Tongue (tissue), 2 donors: ENCODE data around the gene MTF1. TPM values are rescaled to one million over a fixed set of nuclear protein-coding genes. Genes with fewer than 3 reads are reported as not detected.
A peak's percentile ranks its signal among the peaks of the same experiment; 100 is the strongest.
"Not testable (repeated sequence)": the region's sequence is repeated elsewhere in the genome, so short reads cannot be mapped to it uniquely, and the experiment has no call there.

Source experiments
- DNase-seq: peaks from one replicate; pipeline ENCODE4 v3.0.0-alpha.2; 2015
- total RNA-seq: library from RNA; depleted of rRNA; stranded (reverse); fragments of >200 nt; gene quantifications from one replicate; pipeline ENCODE4 v1.2.3, GENCODE V29; 2014

MTF1 gene
- 5.7 TPM for total RNA-seq

DNA sequence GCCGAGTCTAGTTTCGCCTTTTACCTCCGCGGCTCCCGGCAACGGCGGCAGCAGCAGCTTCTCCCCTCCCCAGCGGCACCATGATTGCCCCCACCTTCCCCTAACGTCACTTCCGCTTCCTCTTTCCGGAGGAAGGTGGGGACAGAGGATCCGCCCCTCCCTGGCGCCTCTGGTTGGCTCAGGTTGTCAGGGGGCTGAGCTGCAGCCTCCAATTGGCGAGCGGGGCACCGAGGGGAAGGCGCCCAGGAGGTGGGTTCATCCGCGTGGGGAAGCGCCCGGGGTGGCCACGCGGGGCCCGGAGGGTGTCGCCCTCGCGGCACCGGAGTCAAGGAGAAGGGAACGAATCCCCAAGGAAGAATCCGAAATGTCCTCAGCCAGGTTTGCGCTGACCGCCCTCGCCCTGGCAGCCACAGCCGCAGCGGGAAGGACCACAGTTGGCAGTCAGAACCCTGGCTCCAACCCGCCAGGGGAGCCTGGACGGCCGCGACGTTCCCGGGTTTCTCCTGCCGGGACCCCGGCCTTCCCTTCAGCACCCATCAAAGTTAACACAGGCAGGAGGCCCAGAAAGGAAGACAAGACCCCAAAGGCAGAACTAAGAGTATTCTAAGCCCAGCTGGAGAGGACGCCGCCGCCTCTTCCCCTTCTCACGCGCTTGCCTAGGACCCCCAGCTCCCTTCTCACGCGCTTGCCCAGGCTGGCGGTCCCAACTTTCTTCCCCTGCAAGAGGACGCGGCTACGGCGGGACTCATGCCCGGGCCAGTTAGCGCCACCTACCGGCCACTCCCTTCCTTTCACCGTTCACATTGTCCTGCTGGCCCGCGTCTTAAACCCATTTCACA, at the start of gene MTF1:
Gene MTF1 (minus strand): TSS at position 86 of the 839 bp plus-strand sequence. CDS start 1,934 bp downstream, outside the sequence.
- DNase-seq: peak; percentile 99

DNA sequence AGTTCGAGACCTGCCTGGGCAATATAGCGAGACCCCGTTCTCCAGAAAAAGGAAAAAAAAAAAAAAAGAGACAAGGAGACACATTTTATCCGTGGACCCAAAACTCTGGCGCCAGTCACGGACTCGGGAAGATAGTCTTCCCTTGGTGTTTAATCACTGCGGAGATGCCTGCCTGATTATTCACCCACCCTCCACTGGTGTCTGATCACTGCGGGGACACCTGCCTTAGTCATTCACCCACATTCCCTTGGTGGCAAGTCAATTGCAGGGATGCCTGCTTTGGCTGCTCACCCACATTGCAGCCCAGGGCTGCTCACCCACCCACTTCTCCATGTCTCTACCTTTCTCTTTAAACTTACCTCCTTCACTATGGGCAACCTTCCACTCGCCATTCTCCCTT, 49.1 kb upstream of the MTF1 start:
- DNase-seq: not testable (repeated sequence)

DNA sequence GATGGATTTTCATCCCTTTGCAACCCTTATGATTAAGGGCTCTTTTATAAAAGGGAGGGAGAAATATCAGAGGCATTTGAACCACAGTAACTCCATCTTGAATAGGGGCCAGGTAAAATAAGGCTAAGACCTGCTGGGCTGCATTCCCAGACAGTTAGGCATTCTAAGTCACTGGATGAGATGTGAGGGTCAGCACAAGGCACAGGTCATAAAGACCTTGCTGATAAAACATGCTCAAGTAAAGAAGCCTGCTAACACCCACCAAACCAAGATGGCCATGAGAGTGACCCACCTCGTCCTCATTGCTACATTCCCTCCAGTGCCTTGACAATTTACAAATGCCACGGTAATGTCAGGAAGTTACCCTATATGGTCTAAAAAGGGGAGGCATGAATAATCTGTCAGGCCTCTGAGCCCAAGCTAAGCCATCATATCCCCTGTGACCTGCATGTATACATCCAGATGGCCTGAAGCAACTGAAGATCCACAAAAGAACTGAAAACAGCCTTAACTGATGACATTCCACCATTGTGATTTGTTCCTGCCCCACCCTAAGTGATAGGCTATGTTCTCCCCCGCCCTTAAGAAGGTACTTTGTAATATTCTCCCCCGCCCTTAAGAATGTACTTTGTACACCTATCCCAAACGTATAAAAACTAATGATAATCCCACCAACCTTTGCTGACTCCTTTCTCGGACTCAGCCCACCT, 48.2 kb upstream of the MTF1 start:
- DNase-seq: not testable (repeated sequence)

DNA sequence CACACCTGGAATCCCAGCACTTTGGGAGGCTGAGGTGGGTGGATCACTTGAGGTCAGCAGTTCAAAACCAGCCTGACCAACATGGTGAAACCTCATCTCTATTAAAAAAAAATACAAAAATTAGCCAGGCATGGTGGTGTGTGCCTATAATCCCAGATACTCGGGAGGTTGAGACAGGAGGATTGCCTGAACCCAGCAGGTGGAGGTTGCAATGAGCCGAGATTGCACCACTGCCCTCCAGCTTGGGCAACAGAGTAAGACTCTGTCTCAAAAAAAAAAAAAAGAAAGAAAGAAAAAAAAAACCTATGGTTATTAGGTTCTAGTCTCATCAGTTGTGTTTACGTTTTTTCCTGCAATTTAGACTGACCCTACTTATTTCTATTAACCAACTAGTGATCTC, 47.2 kb upstream of the MTF1 start:
- DNase-seq: not testable (repeated sequence)

DNA sequence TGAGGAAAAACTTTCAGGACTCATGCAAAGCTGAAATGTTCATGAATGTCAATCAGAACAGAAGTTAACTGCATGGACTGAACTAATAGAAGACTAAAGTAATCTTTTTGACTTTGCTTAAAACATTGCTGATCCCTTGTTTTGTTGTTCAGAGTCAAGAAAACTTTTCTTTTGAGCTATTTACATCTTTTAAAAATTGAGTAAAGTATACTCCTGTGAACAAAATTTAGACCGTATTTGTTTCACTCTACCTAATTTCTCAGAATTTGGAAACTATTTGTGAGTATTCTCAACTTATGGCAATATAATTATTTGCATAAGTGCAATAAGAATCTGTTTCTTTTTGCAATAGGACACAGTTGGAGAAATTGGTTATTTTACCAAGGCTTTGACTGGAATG, 46.3 kb upstream of the MTF1 start:
- no peak for DNase-seq

DNA sequence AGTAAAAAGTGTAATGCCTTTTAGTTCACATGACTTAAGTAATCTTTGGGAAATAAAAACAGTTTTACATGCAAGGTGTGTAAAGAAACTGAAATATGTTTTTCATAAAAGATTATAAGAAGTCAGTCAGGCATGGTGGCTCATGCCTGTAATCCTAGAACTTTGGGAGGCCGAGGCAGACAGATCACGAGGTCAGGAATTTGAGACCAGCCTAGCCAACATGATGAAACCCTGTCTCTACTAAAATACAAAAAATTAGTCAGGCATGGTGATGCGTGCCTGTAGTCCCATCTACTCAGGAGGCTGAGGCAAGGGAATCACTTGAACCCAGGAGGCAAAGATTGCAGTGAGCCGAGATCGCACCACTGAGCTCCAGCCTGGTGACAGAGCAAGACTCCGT, 44.5 kb upstream of the MTF1 start:
- not testable (repeated sequence) for DNase-seq

DNA sequence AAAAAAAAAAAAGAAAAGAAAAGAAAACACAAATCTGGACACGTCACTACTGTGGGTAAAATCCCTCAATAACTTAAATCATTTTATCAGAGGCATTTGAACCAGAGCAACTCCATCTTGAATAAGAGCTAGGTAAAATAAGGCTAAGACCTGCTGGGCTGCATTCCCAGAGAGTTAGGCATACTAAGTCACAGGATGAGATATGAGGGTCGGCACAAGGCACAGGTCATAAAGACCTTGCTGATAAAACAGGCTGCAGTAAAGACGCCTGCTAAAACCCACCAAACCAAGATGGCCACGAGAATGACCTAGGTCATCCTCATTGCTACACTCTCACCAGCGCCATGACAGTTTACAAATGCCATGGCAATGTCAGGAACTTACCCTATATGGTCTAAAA, 43.6 kb upstream of the MTF1 start:
- no peak for DNase-seq

DNA sequence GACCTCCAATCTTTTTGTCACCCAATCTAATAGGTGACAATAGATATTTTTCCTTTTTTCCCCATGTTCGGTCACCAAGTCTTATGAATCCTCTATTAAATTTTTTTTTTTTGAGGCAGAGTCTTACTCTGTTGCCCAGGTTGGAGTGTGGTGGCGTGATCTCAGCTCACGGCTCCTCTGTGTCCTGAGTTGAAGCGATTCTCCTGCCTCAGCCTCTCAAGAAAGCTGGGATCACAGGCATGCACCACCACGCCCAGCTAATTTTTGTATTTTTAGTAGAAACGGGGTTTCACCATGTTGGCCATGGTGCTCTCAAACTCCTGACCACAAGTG, 42.5 kb upstream of the MTF1 start:
- no peak for DNase-seq

DNA sequence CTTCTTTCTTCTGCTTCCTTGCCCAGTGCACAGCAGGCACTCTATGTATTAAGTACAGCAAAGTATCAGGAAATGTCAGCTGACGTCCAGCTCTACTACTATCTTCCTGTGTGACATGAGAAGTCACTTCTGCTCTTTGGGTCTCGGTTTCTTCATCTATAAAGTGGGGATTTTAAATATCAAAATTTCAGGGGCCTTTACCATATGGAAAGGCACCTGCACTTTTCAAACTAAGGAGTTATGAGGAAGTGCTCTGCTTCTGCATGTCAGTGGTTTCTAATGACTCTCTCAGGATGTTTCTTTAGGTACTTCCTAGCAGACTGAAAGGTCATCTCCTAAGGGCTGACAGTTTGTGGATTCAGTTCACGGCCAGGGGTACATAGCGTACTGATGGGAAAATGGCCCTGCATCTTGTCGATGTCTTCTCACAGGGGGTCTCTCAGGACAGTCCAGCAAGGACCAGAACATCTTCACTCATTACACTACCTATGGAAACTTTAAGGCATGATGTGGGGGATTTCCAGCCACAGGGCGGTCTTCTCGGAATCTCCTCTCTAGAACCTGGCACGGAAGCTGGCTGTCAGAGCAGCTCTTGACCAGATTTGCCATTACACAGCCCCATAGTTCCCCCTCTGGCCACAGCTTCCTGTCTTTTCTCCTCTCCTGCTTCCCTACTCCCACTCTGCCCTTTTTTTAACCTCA, 42.0 kb upstream of the MTF1 start:
- DNase-seq: no peak

DNA sequence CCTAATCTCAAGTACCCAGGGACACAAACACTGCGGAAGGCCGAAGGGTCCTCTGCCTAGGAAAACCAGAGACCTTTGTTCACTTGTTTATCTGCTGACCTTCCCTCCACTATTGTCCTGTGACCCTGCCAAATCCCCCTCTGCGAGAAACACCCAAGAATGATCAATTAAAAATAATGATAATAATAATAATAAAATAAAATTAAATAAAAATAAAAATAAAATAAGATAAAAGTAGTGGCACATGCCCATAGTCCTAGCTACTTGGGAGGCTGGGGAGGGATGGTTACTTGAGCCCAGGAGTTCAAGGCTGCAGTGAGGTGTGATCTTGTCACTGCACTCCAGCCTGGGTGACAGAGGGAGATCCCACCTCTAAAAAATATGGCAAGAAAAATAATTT, 38.2 kb upstream of the MTF1 start:
- not testable (repeated sequence) for DNase-seq

DNA sequence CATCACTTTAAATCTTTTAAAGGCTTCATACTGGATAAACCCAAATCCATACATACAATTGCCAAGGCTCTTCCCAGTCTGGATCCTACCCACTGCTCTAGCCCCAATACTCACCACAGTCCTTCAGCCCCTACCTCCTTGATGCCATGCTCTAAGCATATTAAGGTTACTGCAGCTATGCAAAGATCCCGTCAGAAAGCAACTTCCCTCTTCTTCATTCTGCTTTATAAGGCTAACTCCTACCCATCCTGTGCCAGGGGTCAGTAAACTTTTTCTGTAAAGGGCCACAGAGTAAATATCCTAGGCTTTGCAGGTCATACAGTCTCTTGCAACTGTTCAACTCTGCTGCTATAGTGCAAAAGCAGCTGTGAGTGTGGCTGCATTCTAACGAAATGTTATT, 34.3 kb upstream of the MTF1 start:
- DNase-seq: no peak

DNA sequence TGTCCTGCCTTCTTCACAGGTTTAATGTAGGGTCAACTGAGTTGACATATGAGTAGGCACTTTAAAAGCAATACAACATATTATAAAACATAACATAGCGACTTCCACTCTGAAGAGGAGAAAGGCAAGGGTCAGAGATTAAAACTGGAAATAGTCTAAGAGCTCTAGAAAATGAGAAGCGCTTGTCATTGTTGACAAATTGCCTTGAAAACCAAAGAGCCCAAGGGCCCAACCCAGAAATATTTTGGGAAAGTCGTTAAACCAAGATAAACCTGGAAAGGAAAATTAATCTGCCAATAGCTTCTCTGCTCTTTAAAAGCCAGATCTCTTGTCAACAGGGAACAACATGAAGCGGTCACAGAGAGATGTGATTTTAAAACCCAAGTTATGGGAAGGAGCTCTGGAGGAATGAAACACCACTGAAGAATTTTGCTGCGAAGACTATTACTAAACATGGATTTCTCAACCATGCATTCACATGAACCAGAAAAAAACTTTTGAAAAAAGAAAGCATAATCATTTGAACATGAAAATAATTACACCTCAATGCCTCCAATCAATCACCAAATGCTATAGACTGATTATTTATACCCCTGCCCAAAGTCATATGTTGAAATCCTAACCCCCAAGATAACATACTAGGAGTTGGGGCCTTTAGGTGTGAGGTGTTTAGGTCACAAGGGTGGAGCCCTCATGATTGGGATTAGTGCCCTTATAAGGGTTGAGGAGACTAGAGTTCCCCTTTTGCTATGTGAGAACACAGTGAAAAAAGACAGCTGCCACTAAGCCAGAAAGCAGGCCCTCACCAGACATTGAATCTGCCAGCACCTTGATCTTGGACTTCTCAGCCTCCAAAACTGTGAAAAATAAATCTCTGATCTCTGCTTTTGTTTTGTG, 33.0 kb upstream of the MTF1 start:
- DNase-seq: no peak

DNA sequence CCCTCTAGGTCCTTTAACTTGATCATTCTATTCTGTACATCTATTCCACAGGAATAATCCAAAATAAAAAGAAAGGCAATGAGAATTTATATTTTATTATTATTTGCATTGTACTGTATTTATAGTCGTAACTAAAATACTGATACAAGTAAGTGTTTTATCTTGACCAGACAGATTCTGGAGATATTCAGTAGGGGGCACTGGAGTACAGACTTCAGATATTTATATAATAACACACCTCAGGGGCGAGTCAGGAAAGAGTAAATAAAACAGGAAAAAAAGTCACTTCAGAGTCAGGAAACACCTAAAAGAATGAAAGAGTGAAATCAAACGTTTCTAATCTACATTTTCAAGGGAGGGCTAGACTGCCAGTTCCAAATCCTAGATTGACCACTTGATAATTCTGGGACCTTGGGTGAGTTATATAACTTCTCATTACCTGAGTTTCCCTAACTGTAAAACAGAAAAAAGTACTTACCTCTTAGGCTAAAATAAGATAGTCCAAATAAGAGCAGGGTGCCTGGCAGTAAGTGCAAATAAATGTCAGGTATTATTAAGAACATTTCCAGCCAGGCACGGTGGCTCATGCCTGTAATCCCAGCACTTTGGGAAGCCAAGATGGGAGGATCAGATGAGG, 31.1 kb upstream of the MTF1 start:
- peak; percentile 42 for DNase-seq

DNA sequence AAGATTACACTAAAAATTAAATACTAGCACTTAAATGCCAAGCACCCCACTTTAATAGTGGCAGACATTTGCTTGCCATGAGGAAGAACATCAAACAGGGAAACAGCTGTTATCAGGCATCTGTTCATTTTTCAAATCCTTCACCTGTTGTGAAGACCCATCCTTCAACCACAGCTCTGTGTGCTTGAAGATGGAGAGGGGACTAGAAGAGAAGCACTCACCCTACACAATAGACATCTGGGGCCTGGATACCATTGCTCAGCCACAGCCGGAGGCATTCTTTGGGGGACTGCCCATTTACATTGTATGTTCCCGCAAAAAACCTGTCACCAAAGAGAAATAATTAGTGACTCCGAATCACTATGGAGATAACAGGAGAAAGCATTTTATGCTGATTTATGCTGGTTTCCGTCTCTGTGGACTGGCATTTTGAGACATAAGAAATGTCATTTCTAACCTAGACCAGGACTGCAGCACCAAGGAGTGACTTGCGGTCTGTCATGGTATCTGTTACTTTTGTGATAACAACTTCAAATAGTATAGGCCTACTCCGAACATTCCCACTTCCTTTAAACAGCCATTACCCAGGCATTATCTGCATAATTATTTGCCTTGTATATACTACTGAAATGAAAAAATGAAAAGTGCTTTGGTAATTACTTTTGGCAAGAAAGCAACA, 28.8 kb upstream of the MTF1 start:
- DNase-seq: no peak

DNA sequence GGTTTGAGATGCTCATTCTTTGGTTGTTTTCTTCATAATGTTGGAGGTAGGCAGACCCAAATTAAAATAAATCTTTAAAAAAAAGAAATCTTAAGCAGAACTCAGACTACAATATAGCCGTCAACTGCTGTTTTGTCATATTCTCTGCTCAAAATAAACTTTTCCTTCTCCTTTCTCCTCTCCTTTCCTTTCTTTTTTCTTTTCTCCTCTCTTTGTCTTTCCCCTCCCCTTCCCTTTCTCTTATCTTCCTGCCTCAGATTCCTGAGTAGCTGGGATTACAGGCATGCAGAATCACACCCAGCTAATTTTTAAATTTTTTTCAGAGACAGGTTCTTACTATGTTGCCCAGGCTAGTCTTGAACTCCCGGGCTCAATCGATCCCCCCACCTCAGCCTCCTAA, 24.8 kb upstream of the MTF1 start:
- DNase-seq: no peak

DNA sequence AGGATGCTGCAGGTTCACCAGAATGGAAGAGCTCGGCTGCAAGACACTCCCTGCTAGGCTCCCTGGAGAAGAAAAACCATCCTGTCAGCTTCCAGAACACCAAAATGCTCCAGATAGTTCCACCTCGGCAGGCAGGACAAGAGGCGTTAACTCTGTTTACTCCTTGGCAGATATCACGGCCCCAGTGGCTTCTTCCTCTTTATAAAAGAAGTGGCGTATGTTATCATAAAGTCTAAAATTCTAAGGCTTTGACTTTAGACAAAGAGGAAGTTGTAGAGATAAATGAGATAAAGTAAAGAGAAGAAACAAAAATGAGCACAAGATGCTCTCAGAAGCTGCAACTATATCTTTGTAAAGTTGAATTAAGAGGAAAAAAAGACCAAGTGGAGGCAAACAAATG, 24.3 kb upstream of the MTF1 start:
- no peak for DNase-seq

DNA sequence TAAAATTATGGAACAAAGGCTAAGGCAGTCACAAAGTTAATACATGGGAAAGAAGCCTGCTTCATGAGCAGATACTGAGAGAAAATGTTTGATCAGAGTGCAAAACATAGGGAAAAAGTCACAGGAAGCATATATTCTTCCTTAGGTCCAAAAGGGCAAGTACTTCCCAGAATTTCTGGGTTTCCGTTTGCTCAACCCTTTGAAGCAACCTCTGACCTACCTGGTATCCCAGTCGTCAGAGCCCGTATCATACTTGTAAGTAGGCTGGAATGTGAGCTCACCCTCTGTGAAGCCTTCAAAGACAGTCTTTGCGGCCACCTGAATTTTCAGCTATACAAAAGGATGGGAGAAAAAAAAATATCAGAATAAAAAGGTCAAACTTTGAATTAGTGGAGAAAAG, 20.5 kb upstream of the MTF1 start:
- DNase-seq: no peak

DNA sequence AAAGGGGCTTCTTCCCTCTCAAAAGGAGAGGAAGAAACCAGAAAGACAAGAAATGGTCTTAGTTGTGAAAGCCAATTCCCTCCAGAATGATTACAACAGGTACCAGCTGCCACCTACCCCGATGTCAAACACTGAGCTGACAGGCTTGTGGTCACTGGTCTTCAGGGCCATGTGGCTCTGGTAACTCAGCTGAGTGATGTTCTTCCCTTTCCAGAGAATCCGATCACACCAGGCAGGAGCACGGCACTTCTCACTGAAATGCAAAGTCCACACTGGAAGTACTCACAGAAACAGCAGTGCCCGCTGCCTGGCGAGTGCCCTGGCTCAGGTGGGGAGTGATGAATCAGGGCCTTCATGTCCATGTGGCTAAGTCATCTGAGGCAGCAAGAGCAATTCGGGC, 18.7 kb upstream of the MTF1 start:
- no peak for DNase-seq

DNA sequence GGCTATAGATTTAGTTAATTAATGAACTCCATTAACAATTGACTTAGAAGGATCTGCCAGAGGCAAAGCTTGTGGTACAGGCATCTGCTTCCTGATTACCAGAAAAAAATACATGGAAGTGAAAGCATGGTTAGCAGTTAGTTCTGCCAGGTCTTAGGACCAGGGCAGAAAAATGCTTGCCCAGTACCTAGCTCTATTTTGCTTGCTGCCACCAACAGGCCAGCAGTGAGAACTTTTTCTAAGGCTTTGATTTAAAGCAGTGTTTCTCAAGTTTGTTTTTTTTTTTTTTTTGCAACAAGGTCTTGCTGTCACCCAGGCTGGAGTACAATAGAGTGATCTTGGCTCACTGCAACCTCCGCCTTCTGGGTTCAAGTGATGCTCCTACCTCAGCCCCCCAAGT, 16.4 kb upstream of the MTF1 start:
- no peak for DNase-seq

DNA sequence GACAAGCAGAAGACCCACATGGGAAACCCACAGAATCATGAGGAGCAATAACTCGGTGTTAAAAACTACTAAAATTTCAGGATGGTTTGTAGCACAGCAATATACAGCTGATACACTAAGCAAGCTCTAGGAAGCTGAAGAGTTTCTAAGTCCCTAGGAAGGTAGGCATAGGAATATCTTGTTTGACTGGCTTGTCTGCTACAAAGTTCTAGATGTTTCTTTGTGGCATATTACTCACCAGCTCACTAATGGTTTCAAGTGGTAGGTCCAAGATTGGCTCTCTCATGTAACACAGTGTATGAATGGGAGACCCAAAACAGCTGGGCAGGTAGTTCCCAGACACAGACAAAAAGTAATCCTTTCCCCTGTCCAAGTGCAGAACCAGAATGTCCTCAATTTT, 13.3 kb upstream of the MTF1 start:
- no peak for DNase-seq

DNA sequence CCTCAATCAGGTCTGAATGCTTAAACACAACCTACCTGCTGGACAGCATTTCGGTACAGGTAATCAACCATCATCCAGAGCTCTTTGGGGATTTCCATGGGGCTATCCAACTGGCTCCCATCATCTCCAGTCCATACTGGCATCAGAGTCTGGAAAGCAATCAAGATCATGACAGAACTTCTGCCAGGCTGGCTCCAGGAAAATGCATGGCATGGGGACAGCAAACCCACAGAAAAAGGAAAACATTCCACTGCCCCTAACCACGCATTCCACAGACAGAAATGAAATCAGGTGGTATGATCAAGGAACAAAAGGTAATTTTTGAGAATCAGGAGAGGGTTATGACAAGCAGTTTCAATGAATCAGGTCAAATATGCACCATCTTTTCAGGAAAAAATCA, 9.1 kb upstream of the MTF1 start:
- no peak for DNase-seq
